DOHH2 (cell line): ENCODE measurements around the gene CERS2.

Experiments
- H3F3A ChIP-seq: fragments of 200-600 bp; sonication (generic), shearing (Covaris generic); 2 replicates; pipeline ENCODE4 v1.6.0; 2016; ENCODE audit warnings: antibody characterized with exemption, mild to moderate bottlenecking; ENCODE audit not compliant: control insufficient read depth, insufficient read depth
- H3K27ac ChIP-seq: fragments of 200-600 bp; sonication (generic); 2 replicates; pipeline ENCODE4 v1.5.1; 2014; ENCODE audit warnings: low read depth, mild to moderate bottlenecking, low read length, moderate library complexity
- H3K27me3 ChIP-seq: fragments of 200-600 bp; sonication (generic); 2 replicates; pipeline ENCODE4 v1.6.1; 2014; ENCODE audit warnings: mild to moderate bottlenecking, low read length, mixed read lengths; ENCODE audit not compliant: control insufficient read depth
- H3K36me3 ChIP-seq: fragments of 200-600 bp; sonication (generic); 2 replicates; pipeline ENCODE4 v1.6.1; 2014; ENCODE audit warnings: mild to moderate bottlenecking, low read length, moderate library complexity, mixed read lengths; ENCODE audit not compliant: control insufficient read depth
- H3K4me1 ChIP-seq: fragments of 200-600 bp; sonication (generic); 2 replicates; pipeline ENCODE4 v1.6.1; 2014; ENCODE audit warnings: mild to moderate bottlenecking, low read length, mixed read lengths; ENCODE audit not compliant: control insufficient read depth
- H3K4me2 ChIP-seq: fragments of 200-600 bp; sonication (generic); 2 replicates; pipeline ENCODE4 v1.6.0; 2014; ENCODE audit warnings: mild to moderate bottlenecking, low read length, moderate library complexity
- H3K4me3 ChIP-seq: fragments of 200-600 bp; sonication (generic); 2 replicates; pipeline ENCODE4 v1.5.1; 2014; ENCODE audit warnings: mild to moderate bottlenecking, low read length, mixed read lengths
- H3K79me2 ChIP-seq: fragments of 200-600 bp; sonication (generic); 2 replicates; pipeline ENCODE4 v1.6.1; 2014; ENCODE audit warnings: mild to moderate bottlenecking, low read length, mixed read lengths; ENCODE audit not compliant: control insufficient read depth
- H3K9me2 ChIP-seq: fragments of 200-600 bp; sonication (generic); replicated peaks from 2 replicates; pipeline ENCODE4 v1.6.1; 2014; ENCODE audit warnings: mild to moderate bottlenecking, low read length, mixed read lengths; ENCODE audit not compliant: control insufficient read depth
- H3K9me3 ChIP-seq: fragments of 200-600 bp; sonication (generic); 2 replicates; pipeline ENCODE4 v1.6.1; 2014; ENCODE audit warnings: antibody characterized with exemption, low read length, mixed read lengths; ENCODE audit not compliant: control insufficient read depth, insufficient read depth
- H4K20me1 ChIP-seq: fragments of 200-600 bp; sonication (generic); 2 replicates; pipeline ENCODE4 v1.6.0; 2014; ENCODE audit warnings: low read depth, mild to moderate bottlenecking, antibody characterized with exemption, low read length, moderate library complexity; ENCODE audit not compliant: control insufficient read depth, insufficient read depth
- EZH2phosphoT487 ChIP-seq: fragments of 200-600 bp; sonication (generic); IDR thresholded peaks from 2 replicates; pipeline ENCODE4 v1.6.1; 2017; ENCODE audit warnings: borderline replicate concordance, mild to moderate bottlenecking, antibody characterized with exemption, low read length, moderate library complexity, mixed read lengths
- TF ChIP-seq, protein P1 (sequence below): fragments of 200-600 bp; sonication (generic); IDR thresholded peaks from one replicate; pipeline ENCODE4 v1.5.1; 2014; ENCODE audit warnings: antibody characterized with exemption, mild to moderate bottlenecking, low read depth, low read length; ENCODE audit not compliant: poor library complexity, severe bottlenecking

The CERS2 gene

DNA sequence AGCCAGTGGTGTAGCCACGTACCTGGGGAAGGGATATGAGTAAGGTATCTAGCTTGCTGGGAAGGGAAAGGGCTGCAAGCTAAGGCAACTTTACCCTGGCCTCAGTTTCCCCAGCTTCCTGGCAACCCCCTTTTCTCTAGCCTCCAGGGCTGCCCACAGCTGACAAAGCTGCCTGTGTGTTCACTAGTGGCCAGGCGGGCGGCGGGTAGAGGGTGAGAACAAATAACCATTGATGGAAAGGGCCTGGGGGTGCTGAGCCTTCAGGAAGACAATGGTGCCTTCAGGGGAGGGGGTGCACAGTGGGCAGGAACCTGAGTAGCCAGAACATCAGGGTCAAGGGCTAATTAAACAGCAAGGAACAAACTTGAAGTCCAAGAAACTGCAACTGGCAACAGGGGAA, 6.1 kb downstream of the CERS2 start:
- Histone ChIP-seq H3K9me2 (no peaks in the 10 kb centered on the region), H3K79me2 (peaks cover 51% of the 10 kb centered on the region), H3K36me3 (peaks cover 83% of the 10 kb centered on the region), H4K20me1 (peaks cover 3% of the 10 kb centered on the region; the same call in 1 of the 2 replicates), H3K4me1 (peaks cover 24% of the 10 kb centered on the region), H3K27me3 (no peaks in the 10 kb centered on the region), H3K4me2 (no peak overlapping the region), H3K4me3 (no peak overlapping the region), H3K9me3 (no peaks in the 10 kb centered on the region), H3F3A (peaks cover 8% of the 10 kb centered on the region), H3K27ac (no peak overlapping the region)
- no peak for TF ChIP-seq EZH2phosphoT487
- TF ChIP-seq, protein P1, sequence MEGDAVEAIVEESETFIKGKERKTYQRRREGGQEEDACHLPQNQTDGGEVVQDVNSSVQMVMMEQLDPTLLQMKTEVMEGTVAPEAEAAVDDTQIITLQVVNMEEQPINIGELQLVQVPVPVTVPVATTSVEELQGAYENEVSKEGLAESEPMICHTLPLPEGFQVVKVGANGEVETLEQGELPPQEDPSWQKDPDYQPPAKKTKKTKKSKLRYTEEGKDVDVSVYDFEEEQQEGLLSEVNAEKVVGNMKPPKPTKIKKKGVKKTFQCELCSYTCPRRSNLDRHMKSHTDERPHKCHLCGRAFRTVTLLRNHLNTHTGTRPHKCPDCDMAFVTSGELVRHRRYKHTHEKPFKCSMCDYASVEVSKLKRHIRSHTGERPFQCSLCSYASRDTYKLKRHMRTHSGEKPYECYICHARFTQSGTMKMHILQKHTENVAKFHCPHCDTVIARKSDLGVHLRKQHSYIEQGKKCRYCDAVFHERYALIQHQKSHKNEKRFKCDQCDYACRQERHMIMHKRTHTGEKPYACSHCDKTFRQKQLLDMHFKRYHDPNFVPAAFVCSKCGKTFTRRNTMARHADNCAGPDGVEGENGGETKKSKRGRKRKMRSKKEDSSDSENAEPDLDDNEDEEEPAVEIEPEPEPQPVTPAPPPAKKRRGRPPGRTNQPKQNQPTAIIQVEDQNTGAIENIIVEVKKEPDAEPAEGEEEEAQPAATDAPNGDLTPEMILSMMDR: no peak

DNA sequence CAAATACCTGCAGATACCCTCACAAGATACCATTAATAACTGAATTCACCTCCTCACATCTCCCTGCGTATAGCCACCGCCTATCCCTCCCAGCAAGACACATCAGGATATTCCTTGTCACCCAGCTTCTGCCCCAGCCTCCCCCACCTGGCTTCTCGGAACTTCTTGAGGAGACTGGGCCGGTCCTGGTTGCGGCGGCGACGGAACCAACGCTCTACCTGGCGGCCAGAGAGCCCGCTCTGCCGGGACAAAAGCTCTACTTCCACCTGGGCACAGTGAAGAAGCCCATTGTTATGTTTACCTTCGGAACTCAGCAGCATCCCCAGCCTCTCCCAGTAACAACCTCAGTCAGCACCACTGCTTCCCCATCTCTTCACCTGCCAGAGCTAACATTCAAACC, 6.7 kb downstream of the CERS2 start:
- no peaks in the 10 kb centered on the region for H3K9me3 ChIP-seq
- H3K4me3 ChIP-seq: no peak overlapping the region
- H3K36me3 ChIP-seq: peaks cover 83% of the 10 kb centered on the region
- TF ChIP-seq, protein P1: no peak
- no peak for TF ChIP-seq EZH2phosphoT487
- H3F3A ChIP-seq: peaks cover 8% of the 10 kb centered on the region
- H3K27ac ChIP-seq: no peak overlapping the region
- H3K27me3 ChIP-seq: no peaks in the 10 kb centered on the region
- H3K9me2 ChIP-seq: no peaks in the 10 kb centered on the region
- peaks cover 19% of the 10 kb centered on the region for H3K4me1 ChIP-seq
- H4K20me1 ChIP-seq: peaks cover 3% of the 10 kb centered on the region; the same call in 1 of the 2 replicates
- peaks cover 46% of the 10 kb centered on the region for H3K79me2 ChIP-seq
- no peak overlapping the region for H3K4me2 ChIP-seq

DNA sequence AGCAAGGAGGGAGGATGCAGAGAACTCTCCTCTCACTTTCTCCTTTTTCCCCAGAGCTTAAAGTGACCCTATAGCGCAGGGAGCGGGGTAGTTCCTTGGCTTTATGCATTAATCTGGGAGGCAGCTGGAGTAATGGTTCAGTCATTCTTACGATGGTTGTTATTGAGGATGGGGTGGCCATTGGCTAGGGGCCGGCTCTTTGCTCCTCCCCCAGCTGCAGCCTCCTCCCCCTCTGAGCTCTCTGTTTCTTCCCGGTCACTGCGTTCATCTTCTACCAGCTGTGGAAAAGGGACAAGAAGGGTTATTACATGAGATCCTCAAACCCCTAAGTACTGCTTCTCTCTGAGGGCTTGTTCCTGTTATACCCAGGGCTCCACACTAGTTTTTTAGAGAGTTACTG, 8.6 kb downstream of the CERS2 start:
- Histone ChIP-seq H3K9me3 (no peaks in the 10 kb centered on the region), H3K36me3 (peaks cover 84% of the 10 kb centered on the region), H3K79me2 (peaks cover 27% of the 10 kb centered on the region), H3K9me2 (no peaks in the 10 kb centered on the region), H3K4me3 (no peak overlapping the region), H3K4me2 (no peak overlapping the region), H3K4me1 (0 out of 2 replicates have a peak, but pooled peaks cover 3% of the 10 kb centered on the region), H3F3A (peaks cover 11% of the 10 kb centered on the region), H3K27me3 (no peaks in the 10 kb centered on the region), H4K20me1 (peaks cover 2% of the 10 kb centered on the region; the same call in 1 of the 2 replicates), H3K27ac (no peak overlapping the region)
- TF ChIP-seq EZH2phosphoT487: no peak
- TF ChIP-seq, protein P1: no peak

DNA sequence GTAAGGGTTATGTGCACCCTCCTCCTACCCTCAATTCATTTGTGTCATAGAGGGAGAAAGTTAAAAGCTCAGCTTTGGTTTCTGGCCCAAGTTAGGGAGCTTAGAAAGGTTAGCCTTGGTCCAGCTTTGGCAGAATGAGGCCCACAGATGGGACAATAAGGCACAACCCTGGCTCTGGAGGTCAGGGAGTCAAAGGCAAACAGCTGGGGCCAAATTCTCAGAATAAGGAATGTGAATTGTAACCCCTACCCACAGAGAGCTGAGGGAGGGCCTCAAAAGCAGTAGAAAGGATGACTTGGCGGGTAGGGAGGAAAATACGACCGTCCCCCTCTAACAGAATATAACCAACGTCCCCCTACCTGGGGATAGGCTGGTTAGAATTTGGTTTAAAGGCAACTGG, 9.0 kb downstream of the CERS2 start:
- no peaks in the 10 kb centered on the region; the same call in 1 of the 2 replicates for H4K20me1 ChIP-seq
- H3F3A ChIP-seq: peaks cover 11% of the 10 kb centered on the region
- H3K27ac ChIP-seq: no peak overlapping the region
- no peaks in the 10 kb centered on the region for H3K9me2 ChIP-seq
- TF ChIP-seq, protein P1: no peak
- TF ChIP-seq EZH2phosphoT487: no peak
- peaks cover 84% of the 10 kb centered on the region for H3K36me3 ChIP-seq
- H3K9me3 ChIP-seq: no peaks in the 10 kb centered on the region
- H3K4me3 ChIP-seq: no peak overlapping the region
- no peaks in the 10 kb centered on the region for H3K27me3 ChIP-seq
- 0 out of 2 replicates have a peak, but pooled peaks cover 1% of the 10 kb centered on the region for H3K4me1 ChIP-seq
- peaks cover 22% of the 10 kb centered on the region for H3K79me2 ChIP-seq
- H3K4me2 ChIP-seq: no peak overlapping the region
